Effector CD4-positive, alpha-beta T cell (primary cell): ENCODE data around the gene LDLRAP1.

ENCODE experiments used
- DNase-seq: peaks from one replicate; pipeline ENCODE4 v3.0.0-alpha.2; 2020

The LDLRAP1 gene

DNA sequence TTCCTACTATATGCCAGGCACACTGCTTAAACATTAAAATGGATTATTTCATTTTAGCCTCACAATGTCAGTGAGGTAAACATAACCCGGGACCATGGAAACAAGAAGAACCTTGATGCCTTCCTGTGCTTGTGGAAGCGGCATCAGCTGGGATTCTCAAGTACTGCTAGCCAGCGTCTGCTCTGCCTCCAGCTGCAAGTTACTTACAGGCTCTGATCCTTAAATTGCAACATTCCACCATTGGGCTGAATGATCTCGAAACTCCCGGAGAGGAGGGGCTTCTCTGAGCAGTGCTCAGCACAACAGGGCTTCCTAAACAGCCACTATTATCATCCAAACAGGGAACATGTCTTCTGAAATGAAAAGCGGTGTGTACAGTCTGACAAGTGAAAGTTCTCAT is 66.5 kb downstream of the LDLRAP1 start:
- no peak for DNase-seq

DNA sequence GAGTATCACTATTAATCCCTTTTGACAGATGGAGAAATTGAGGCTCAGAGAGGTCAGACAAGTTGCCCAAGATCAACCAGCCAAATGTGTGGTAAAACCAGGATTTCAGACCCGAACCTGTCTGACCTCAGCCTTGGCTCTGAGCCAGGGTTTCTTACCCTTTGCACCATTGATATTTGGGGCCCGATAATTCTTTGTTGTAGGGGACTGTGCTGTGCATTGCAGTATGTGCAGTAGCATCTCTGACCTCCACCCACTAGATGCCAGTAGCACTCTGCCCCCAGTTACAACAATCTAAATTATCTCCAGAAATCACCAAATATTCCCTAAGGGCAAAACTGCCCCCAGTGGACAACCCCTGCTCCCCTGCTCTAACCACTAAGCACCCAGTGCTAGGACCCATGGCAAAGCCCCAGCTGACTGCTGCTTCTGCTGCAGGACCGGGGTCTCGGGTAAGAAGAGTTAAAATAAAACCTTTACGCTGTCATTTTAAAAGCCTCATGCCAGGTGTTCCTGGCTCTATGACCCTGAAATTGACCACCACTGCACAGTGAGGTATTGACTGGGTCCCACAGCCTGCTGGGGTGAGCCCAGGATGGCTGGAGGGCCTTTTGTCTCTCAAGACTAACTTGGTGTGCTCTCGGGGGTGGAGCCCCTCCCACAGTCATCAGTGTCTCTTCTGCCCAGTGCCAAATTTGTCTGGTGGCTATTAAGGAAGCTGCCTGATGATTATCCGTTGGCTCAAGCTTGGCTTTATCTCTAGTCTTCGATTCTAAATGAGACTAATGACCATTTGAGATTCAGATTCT is 67.6 kb downstream of the LDLRAP1 start:
- DNase-seq, result no peak

DNA sequence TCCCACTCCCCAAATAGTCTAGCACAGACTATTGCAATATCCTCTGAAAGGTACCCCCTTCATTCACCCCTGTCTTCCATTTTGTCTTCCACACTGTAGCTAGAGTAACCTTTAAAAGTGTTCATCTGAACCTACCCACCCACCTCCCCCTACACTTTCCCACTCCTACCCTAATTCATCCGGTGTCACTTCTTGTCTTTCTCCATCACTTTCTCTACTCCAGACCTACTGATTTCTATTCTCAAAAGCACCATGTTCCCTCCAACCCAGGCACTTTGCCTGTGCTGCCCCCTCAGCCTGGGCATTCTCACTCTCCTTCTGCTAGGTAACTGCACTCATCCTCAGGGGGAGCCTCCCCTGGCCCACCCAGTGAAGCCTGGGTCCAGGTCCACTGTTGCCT is 68.4 kb downstream of the LDLRAP1 start:
- DNase-seq, result no peak

DNA sequence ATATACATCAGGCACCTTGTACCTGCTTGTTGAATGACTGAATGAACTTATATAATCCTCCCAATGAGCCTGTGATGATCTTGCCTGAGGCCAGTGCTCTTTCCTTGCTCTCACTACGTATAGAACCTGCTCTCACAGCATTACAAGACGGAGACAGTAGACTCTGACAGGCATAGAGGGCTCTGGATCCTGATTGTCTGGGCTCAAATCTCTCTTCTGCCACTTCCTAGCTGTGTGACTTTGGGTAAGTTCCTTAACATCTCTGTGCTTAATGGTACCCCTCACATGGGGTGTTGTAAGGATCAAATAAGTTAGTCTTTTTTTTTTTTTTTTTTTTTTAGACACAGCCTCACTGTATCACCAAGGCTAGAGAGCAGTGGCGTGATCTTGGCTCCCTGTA is 69.0 kb downstream of the LDLRAP1 start:
- DNase-seq, result no peak

DNA sequence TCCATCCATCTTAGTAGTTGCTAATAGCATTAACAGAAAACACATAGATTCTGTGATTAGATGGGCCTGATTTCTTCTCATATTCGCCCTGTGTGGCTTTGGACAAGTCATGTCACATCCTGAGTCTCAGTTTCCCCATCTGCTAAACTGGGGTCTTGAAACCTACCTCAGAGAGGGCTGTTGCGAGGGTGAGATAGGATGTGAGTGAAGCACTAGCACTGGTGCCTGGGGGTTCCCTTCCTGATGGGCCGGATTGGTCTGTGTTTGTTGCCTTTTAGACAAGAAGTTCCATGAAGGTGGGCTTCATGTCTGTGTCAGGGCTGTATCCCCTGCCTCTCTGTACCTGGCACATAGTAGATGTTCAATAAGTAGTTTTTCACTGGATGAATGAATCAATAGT is 69.7 kb downstream of the LDLRAP1 start:
- DNase-seq, result no peak

DNA sequence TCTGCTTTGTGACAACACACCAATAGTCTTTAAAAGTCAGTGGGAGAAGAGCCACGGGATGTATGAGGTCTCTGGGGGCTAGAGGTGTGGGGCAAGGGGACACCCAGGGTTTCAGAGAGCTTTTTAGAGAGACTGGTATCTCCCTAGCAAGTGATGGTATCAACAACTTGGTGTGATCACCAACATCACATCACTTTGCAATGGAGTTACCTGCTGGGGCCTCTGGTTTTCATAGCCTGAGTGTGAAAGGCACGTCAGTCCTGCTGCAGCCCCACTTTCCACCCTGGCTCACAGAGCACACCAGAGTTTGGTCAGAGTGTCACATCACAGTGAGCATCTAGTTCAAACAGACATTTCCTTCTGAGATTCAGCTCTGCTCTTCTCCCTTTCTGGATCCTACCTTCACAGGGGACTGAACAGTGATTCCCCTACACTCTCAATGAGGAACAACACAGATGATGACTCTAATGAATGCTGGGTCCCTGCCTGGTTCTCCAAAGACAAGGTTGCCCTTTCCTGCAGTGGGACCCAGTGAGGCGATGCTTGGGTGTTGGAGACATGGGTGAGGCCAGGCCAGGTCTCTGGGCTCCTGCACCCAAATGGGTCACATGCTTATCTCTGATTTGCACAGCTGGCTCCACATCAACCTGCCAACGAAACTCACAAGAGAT is 71.2 kb downstream of the LDLRAP1 start:
- no peak for DNase-seq

DNA sequence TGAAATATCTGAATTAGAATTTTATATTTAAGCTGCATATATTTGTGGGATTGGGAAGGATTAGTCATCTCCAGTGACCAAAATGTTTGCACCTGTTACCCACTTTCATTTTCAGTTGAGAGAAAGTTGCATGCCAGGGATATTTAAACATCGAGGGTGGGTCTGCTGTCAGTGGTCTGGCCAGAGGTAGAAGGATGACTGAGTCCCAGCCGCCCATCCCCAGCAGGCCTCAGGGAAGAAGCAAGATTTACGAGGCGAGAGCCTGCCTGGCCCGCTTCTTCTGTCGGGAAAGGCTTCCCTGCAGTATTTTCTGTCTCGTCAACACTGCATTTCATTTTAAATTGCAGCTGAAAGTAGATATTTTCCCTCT is 71.8 kb downstream of the LDLRAP1 start:
- no peak for DNase-seq

DNA sequence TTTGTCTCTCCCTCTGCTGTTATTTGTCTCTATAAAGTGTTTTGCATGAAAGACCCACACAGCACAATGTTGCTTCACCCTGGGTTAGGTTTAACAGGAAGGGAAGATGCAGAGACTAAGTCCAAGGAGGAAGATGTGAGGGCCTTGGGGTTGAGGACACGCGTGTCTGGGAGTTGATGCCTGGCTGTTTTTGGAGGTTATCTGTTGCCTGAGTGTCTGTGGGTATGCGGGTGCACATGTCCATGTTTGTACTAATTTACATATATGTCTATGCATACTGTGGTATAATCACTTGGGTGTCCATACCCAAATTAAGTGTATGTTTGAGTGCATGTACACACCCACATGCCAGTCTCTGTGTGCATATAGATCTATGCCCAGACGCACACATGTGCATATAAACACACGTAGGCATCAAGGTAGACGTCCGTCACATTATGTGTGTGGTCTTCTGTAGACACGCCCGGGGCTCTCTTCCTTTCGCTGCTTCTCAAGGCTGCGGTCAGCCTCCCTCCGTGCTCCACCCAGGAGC is 72.2 kb downstream of the LDLRAP1 start:
- no peak for DNase-seq

DNA sequence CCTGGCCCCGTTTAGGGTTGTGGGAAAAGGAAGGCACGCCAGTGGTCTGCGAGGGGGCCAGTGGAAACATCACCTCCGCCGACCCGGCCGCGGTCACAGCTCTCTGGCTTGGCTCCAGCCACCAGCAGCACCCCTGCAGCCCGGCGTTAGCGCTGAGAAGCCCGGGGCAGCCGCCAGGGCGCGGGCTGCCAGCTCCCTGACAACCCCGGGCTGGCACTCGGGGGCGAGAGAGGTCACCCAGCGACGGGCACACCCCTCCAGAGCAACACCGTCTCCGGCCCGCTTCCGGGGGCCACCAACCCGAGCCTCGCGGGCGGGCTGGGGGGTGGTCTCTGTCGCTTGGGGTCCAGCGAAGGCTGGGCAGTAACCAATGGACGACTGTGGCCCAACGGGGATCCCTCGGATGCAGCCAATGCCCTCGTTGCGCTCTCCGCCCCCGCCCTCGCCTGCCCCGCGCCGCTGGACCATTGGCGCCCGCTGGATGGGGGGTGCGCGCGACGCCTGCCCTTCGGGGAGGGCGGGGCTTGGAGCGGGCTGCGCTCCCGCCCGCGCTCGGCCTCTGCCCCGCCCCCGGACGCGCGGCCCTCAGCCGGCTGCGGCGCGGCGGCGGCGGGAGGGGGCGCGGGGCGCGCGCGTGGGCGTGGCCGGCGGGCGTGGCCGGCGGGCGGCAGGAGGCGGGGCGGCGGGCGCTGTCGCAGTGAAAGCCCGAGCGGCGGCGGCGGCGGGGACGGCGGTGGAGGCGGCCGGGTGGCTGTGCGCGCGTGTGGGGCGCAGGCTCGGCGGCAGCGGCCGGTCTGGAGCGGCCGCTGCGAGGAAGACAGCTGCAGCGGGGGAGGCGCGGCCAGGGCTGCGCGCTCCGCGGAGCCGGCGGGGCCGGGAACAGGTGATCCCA is 72.9 kb downstream of the LDLRAP1 start, which contains the start of gene MAN1C1:
TSS of gene MAN1C1 (plus strand) at position 697 of the 892 bp plus-strand sequence. CDS start 1,007 bp downstream, outside the sequence.
- DNase-seq, result peak; percentile 73

DNA sequence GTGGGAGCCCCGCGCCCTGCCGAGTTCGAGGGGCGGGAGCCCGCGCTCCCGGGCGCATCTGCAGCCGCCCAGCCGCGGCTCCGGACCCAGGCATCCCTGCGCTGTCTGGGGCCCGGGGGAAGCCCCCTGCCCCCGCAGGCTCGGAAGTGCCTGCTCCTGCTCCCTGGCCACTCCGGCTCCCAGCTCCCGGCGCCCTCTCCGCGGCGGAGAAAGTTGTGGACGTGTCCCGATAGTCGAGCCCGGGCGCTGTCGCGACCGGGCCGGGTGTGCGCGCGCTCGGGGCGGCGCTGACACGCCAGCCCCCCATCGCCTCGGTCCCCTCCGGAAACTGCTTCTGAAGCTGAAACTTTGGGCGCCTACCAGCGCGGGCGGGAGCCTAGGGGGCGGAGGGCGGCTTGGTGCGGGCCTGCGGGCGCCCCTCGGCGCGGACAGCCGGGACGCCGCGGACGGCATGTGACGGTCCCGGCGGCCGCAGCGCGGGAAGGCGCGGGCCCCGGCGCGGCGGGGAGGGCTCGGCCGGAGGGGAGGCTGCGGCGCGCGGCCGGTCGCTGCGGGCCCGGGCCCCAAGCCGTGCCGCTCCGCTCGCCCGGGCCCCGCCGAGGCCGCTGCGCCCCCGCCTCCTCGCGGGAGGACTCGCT is 73.7 kb downstream of the LDLRAP1 start:
- DNase-seq, result peak; percentile 25

DNA sequence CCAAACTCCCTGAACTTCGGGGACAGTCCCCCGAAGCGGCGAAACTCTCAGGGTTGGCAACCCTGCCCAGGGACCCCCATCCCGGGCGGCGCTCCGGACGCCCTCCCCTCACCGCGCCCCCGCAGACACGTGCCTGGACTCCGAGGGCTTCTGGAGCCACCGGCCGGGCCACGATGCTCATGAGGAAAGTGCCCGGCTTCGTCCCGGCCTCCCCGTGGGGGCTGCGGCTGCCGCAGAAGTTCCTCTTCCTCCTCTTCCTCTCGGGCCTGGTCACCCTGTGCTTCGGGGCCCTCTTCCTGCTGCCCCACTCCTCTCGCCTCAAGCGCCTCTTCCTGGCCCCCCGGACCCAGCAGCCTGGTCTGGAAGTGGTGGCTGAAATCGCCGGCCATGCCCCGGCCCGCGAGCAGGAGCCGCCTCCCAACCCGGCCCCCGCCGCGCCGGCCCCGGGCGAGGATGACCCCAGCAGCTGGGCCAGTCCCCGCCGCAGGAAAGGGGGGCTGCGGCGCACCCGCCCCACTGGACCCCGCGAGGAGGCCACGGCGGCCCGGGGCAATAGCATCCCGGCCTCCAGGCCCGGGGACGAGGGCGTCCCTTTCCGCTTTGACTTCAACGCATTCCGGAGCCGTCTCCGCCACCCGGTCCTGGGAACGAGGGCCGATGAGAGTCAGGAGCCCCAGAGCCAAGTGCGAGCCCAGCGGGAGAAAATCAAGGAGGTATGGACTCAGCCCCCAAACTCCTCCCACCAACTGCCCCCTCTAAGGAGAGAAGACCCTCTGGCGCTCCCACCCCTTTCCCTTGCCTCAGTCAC is 74.4 kb downstream of the LDLRAP1 start:
- no peak for DNase-seq

DNA sequence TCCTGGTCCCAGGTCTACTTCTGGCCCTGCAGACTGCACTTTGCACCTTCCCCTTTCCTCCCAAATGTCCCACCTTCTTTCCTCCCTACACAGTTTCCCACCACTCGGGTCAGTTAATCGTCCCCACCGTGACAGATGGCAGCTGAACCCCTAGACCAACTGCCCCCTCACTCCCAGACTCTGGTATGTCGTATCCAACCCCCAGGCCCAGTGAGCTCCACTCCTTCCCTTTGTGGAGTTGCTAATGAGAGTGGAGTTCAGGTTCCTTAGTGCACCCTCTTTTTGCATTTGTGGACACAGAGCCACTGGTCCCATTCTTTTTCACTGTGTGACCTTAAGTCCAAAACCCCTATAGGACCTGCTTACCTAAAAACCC is 75.0 kb downstream of the LDLRAP1 start:
- no peak for DNase-seq
